ENCODE measurements around the gene S100A12.
"Not testable (repeated sequence)": the region's sequence is repeated elsewhere in the genome, so short reads cannot be mapped to it uniquely, and the experiment has no call there.

The S100A12 gene

DNA sequence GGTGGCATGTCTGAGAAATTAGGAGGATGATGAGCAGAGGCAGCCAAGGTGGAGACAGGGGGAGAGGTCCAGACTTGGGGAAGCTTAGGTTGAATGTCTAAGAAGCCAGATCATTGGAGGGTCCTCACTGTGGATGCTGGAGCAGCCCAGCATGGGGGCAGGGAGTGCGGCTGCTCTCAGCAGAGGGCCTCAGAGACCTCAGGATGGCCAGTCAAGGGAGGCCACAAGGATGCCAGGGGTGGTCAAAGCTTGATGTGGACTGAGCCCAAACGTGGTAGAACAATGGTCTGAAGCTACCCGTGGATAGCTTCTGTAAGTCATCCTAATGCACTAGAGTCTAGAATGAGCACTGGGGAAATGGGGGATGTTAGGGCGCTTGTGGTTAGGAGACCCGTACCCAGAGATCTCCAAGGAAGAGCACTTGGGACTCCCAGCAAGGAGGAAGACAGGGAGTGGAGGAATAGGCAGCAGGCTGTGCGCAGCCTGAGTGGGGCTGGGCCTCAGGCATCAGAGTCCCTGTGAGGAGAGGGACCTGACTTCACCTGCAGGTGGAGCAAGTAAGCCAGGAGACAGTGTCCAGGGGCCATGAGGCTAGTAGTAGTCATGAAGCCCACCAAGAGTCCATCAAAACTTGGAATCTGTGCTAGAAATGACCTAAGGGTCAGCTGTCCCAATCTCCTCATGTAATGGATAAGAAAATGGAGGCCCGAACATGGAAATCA lies 22.0 kb downstream of the S100A12 start:
- no peak for DNase-seq (ENCODE audit: low read depth)

DNA sequence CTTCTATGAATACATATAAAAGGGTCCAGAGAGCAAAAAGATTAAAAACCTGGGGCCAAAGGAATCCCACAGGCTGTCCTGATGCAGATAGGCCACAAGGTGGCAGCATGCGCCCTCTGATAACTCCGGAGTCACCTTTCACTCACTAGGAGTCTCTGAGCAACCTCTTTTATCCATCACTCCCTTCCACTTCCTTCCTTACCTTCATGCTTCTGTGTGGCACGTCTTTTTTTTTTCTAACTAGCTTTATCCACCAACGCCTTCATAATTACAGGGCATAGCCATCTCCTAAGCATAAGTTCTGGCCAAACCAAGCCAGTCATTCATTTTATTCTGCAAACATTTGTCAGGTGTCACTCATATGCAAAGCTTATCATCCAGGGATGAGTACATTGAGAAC lies 22.9 kb downstream of the S100A12 start:
- DNase-seq (ENCODE audit: low read depth), result peak; percentile 32

DNA sequence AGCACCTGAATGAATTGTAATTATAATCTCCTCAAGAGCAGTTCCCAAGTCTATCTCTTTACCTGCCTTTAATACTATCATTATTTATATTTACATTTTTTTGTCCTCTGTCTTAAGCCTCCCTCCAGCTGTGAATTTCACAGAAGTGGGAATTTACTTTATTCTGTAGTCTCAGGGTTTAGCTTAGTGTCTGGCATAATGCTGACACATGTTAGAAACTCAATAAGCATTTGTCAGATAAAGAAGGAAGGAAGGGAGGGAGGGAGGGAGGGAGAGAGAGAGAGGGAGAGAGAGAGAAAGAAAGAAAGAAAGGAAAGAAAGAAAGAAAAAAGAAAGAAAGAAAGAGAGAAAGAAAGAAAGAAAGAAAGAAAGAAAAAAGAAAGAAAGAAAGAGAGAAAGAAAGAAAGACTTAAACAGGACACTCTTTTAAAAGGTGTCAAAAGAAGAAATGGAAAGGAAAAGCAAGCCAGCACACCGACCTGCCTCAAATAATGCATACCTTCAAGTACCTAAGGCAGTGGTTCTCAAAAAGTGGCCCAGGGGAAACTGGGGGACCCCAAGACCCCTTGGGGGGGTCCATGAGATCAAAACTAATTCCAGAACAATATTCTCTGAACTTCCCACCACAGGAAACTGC lies 25.0 kb downstream of the S100A12 start:
- DNase-seq (ENCODE audit: low read depth), result no peak

DNA sequence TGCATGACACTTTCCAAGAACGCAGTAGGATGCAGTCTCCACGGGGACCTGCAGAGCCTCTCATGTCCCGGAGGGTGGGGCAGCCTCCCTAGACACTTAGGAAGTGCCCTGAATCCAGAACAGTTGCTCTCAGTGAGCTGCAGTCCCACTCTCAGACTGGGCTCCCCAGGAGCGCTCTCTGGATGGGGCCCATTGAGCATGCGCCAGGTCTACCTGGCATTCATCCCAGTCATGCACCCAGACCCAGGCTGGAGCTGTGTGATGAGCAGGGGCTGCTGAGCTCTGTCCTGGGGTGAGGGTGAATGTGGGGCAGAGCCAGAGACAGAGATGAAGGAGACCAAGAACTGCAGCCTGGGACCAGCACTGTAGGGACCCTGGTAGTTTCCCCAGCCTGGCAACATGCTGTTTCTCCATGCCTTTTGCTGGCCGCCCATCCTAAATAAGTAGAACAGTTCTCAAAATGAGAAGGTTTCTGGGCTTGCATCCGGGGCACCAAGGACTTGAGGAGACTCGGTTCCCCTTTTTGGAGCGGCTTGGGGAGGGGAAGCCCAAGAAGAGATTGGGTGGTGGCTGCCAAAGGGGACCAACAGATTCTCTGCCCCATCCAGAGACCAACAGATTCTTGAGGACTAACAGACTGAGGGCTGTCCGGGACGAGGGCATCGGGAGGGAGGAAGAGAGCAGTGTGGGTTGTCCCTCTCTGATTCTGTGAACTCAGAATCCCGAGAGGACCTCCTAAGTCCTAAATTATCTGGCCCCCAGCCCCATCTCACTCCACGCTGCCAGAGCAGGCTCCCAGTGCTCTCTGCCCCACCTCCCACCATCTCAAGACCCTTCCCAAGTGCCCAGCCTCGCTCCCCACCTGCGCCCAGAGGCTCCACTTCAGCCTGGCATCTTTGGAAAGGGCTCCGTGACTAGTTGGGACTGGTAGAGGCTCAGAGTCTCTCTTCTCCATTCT lies 25.8 kb downstream of the S100A12 start:
- DNase-seq (ENCODE audit: low read depth), result no peak

DNA sequence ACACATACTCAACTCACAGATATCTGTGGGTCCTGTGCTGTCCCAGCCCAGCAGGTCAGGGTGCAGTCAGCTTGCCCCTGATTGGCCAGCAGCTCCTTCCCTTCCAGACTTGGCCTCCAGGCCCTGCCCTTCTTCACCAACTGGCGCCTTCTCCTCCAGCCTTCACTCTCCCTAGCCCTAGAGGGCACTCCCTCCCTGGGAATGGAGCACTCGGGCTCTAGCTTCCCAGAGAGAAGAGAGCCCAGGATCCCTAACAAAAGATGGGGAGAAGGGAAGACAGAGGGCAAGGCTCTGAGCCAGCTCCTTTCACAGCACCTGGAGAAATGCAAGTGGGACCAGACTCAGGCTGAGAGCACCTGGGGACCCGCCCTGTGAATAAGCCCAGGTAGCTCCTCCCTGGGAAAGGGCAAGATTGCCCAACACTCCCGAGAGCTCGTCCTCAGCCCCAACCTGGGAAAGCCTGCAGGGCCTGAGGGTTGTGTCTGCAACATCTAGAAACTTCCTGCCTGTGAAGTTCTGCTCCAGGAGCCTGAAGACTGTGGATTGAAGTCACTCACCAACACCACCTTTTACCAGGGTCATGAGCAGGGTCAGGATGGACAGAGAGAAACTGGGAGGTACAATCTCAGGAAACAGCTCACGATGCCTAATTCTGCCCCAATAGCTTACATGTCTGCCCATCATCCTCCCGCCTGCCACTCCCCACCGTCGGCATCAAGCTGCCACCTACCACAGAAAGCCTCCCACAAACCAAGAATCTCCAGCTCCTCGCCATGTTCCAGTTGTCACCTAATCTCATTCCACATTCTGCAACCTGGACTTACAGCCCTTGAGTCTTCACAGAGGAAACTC lies 26.7 kb downstream of the S100A12 start, which contains the start of gene PGLYRP4:
Gene PGLYRP4, minus strand, starts transcription at position 331 of the 852 bp plus-strand sequence. CDS start 909 bp downstream, outside the sequence.
- DNase-seq (ENCODE audit: low read depth), result no peak

DNA sequence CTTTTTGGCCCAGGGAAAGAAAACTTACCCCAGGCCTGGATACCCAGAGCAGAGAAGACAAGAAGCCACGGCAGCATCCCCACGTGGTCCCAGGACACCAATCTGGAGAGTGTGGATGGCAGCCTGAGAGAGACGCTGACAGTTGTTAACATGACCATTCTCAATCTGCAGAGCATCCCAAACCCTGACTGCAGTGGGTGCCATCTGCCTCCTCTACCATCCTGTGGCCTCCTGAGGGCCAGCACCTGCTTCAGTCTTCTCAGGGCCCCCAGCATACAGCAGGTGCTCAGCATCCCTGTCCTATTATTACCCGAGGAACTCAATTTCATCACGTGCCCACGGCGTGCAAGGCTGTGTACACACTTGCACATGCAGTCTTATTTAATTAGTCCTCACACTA lies 27.6 kb downstream of the S100A12 start:
- no peak for DNase-seq (ENCODE audit: low read depth)

DNA sequence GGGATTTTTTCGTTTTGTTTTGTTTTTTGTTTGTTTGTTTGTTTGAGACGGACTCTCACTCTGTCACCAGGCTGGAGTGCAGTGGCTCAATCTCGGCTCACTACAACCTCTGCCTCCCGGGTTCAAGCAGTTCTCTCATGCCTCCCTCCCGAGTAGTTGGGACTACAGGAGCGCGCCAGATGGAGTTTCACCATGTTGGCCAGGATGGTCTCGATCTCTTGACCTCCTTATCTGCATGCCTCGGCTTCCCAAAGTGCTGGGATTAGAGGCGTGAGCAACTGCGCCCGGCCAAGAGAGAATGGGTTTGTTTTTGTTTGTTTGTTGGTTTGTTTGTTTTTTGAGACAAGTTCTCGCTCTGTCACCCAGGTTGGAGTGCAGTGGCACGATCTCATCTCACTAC lies 28.4 kb downstream of the S100A12 start:
- not testable (repeated sequence) for DNase-seq (ENCODE audit: low read depth)

DNA sequence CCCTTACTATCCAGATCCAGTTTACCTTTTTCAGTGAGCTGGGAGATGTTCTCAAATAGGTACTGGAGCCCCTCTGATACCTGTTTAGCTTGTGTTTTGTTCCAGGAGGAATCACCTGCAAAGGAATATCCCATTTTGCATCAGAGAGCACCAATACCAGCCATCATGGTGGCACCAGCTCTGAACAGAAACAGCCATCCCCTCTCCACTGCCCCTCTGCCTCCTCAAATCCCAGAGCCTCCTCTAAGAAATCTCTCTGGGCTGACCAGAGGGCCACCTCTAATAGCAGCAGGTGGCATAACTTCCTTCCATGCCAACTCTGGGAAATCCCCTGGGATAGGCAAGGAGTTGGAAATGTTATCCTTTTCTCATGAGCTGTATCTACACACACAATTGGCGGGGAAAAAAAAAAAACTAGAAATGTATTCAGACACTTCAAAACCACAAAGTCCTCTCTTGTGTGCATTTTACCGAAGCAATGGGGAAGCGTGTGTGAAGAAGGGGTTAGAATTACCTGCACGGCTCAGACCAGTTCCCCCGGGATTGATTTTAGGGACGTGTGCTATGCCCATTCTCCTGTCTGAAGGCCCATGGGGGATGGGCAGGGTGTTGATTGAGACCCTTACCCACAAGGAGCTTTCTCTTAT lies 29.2 kb downstream of the S100A12 start:
- no peak for DNase-seq (ENCODE audit: low read depth)

DNA sequence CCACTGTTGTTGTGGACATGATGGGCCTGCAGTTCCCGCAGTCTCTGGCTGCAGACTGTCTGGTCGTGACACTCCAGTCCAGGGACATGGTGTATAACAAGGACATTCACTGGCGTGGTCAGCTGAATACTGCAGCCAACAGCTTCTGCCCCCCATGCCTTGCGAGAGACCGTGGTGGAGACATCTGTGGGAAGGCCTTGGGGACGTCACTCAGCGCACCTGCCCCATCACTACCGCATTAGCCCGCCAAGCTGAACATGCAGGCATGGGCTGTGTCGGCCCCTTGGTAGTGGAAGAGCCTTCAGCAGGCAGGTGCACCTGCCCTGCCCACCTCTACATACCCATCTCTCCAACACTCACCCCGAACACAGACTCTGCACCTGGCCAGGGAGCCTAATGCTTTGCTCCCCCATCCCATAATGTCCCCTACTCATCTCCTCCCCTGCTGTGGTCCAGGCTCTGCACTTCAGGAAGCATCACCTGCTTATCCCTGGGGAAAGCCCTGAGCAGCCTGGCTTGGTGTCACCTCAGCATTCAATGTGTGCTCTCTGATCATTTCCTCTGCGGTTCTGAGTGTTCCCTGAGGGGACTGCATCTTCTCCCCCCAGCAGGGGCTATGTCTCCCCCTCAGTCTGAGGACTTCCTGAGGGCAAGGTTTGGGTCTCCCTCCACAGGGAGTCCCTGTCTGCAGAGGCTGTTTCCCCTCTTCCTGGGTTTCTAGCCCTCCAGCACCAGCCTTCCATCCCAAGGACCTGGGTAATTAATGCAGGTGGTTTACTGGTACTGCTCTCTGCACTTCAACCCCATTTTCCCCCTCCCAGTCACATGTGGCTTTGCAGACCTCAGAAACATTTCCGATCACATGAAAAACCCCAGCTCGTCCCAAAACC lies 30.0 kb downstream of the S100A12 start:
- DNase-seq (ENCODE audit: low read depth), result no peak

DNA sequence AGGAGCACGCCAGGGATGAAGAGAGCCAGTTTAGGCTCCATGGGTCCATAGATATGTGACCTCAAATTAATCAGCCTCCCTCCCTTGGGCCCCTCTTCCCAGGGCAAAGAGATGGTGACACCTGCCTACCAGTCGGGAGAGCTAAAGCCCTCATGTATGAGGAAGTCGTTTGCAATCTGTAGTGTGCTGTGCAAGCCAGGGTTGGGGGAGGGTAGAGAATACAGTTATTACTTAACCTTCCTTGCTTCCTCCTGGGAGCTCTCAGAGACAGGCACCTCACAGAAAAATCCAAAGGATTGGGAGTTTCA lies 30.7 kb downstream of the S100A12 start:
- no peak for DNase-seq (ENCODE audit: low read depth)

DNA sequence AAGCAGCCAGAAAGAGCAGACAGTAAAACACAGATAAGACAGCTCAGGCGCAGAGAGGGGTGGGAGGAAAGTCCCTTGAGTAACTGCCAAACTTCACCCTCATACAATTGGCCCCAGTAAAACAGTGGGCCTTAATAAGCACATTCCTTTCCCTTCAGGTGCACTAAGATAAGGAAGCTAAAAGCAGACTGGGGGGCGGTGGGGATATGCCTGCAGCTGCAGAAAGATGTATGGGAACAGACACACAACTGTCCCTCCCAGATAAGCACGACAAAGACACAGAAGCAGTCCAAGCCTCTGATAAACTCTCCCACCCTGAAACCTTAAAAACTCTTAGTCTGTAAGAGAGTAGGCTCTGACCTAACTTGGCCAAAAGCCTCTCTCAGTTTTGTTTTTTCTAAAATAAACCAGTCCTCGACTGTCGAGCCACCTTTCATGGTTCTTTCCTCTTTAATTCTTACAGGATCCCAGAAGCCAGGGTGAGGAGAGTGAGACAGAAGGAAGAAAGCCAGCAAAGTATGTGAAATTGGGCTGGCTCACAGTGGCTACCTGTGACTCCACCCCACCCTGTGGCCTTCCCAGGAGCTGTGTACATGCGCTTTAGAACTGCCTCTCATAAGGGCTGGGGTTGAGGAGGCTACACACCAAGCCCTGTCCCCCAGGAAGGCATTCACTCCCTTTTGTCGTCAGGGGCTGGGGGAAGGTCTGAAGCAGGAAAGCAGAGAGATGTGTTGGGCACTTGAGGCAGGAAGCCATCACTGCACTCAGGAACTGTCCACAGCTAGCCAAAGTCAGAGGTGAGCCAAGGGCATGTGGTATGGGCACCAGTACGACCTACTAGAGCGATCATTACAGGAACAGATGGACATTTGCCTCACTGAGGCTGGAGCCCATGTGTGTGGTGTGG lies 31.4 kb downstream of the S100A12 start:
- no peak for DNase-seq (ENCODE audit: low read depth)

DNA sequence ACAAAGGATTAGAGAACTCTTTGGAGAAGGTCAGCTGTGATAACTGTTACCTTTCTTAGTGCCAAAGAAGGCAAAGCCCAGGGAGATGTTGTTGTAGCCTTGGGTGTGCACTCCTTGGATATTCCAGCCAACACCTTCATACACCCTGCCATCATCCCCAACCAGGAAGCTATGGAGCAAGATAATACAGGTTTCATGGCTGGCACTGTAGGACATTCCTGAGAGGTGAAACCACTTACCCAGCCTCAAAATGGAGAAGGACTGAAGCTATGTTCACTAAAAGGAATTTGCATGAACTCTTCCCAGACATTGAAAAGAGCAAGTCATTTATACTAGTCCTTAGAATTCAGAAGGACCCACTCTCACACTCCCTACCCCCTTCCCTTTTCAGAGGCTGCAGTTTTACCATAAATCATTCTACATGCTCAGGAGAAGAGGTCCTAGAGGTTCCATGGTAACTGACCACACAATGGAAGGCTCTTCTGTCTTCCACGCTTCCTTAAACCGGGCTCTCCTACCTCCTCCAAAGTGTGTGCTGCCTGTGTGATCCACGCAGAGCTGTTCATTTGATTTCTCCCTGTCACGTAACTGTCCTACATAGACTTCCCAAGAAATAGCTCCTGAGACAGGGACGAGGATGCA lies 32.3 kb downstream of the S100A12 start:
- no peak for DNase-seq (ENCODE audit: low read depth)

DNA sequence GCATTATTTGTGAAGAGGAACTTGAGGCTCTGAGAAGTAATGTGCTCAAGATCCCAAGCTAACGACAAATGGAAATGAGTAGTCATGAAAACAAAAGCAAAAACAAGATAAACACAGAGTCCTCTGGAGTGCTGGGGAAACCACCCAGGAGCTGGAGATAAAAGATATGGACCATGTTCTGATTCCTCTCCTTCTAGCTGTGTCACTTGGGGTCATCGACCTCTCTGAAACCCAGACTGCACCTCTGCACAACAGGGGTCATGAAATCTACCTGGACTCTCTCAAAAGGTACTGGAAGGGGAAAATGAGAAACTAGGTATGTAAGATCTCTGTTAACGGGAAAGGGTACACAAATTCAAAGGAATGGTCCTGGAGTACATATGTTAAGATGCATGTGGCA lies 33.2 kb downstream of the S100A12 start:
- no peak for DNase-seq (ENCODE audit: low read depth)

DNA sequence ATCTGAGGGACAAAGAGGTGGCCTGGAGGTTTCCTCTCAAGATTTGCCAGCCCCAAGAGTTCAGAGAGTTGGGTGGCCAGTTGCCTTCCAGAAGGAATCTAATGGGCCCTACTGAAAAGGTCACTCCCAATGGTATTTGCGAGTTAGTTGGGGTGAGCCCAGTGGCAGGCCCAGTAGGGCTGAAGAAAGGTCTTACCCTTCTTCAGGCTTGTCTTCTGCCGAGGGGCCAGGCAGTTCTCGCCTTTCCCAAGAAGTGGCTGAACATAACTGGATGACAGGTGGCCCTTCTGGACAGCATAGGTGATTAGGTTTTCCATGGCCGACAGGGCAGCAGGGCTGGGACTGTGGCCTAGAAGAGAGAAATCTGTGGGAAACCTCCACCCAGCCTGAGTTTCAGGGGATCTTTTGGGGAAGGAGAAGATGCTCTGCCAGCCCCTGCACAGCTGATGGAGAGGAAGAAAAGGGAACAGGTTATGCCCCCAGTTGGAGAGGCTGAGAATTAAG lies 33.9 kb downstream of the S100A12 start:
- DNase-seq (ENCODE audit: low read depth), result no peak

DNA sequence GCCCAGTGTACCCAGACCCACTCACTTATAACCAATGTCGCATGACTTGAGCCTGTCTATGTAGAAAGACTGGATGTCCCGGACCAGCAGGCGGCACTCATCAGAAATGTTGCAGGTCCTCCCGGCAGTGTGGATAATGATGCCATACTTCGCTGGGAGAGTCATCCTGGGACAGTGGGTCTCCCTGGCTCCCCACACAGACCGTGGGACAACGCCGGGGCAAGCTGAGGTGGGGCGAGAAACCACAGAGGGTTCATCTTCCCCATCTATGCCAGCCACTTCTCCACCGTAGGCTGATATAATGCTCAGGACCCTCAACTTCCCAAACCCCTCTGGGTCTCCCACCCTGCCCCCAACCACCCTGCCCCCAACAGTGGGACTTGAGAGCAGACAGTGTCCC lies 35.1 kb downstream of the S100A12 start:
- DNase-seq (ENCODE audit: low read depth), result no peak

DNA sequence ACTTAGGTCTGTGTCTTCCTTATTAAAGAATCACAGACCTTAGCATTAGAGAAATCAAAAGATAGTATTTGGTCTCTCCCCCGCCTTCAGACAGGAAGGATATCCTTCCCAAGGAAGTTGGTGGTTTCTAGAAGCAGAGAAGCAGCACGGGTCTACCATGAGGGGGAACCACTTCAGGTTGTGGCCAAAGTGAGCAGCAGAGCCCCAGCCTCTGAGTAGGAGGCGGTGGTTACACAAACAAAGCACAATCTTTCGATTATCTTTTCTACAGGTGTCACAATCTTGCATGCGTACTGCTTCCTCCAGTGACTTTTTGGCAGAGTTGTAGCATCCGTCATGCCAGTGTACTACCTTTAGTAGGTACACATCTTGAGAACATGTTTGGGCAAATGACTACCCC lies 35.6 kb downstream of the S100A12 start:
- no peak for DNase-seq (ENCODE audit: low read depth)

DNA sequence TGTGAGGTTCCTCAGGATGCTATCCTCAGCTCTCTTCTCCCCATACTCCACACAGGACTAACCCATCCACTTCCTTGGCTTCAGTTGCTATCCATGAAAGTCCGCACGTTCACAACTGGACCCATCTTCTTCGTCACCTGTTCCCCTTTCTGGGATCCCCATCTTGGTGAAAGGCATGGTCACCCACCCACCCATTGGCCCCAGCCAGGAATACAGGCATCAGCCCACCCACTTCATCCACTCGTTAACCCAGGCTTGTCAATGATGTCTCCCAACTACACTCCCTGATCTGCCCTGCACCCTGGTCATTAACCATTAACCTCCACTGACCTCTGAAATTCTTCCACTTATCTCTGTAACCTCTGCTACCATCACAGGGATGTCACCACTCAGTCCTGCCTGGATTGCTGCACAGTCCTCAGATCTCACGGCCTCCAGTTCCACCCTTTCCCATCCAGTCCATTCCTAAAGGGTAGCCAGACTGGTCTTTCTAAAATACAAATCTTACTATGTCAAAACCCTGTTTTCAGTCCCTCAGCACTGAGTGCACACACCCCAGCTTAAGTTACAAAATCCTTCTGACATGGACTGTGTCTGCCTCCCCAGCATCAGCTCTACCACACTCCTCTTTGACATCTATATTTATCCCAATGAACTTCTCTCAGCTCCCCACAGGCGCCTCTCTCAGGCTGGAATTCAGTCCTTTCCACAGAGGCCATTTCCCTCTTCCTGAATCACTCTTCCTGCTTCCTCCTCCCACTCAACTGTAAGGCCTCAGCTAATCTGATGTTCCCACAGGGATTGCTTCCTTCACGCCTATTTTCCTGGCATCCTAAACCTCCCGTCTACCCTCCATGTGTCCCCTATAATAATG lies 37.2 kb downstream of the S100A12 start:
- no peak for DNase-seq (ENCODE audit: low read depth)

DNA sequence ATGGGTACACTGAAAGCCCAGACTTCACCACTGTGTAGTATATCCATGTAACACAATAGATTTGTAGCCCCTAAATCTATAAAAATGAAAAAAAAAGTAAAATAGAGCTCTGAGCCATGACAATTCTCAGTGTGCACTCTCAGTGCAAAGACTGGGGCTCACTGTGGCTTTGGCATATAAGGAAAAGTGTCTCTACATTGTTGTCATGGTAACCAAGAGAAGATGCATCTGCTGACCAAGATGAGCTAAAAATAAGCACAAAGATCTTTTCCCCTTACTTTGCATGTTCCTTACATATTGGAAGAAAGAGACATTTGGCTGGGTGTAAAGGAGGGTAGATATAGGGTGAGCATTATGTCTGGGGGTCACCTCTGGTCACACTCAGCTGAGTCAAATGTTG lies 38.8 kb downstream of the S100A12 start:
- no peak for DNase-seq (ENCODE audit: low read depth)

All from activated T-helper 1 cell treated with Interleukin-2 at 50 U/mL for 16 hours (primary cell).